Stimulated activated CD8-positive, alpha-beta memory T cell treated with anti-CD3 and anti-CD28 coated beads, Interleukin-15, amount 100 ng/mL, for 4 hours (primary cell): ENCODE measurements around the gene TNFRSF14.

ENCODE experiments used
- DNase-seq, 2 donors: peaks; one replicate each; pipeline ENCODE4 v3.0.0-alpha.2; 2020; ENCODE audit warnings: low read depth in 2 of 2

Gene TNFRSF14

DNA sequence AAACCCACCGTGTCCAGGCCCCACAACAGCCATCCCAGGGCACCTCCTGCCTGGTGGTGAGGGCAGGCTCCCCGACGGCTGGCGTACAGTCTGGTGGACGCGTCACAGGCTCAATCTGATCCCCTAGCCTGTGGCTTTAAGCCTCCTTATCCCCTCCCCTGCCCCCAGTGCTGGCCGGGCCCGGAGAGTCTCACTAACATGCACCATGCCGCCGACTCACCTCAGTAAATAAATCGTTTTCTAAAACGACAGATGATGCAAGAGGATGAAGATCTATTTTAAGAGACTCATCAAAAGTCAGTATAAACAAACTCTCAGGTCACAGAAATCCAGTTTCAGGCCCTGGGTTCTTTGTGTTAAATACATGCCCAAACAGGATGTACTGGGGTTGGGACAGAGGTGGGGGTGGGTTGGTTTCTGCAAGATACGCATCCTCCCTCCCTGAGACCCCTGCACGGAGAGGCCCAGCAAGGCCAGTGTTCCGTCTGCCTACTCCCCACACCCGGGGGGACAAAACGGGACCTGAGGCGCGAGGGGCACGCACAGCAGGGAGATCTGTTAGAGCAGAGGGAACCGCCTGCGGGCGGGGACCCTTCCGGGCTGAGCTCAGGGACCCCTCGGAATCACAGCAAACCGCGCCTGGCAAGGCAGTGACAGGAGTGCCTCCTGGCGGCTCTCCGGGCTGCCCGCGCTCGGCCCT lies 32.8 kb upstream of the TNFRSF14 start:
- DNase-seq: no peak

DNA sequence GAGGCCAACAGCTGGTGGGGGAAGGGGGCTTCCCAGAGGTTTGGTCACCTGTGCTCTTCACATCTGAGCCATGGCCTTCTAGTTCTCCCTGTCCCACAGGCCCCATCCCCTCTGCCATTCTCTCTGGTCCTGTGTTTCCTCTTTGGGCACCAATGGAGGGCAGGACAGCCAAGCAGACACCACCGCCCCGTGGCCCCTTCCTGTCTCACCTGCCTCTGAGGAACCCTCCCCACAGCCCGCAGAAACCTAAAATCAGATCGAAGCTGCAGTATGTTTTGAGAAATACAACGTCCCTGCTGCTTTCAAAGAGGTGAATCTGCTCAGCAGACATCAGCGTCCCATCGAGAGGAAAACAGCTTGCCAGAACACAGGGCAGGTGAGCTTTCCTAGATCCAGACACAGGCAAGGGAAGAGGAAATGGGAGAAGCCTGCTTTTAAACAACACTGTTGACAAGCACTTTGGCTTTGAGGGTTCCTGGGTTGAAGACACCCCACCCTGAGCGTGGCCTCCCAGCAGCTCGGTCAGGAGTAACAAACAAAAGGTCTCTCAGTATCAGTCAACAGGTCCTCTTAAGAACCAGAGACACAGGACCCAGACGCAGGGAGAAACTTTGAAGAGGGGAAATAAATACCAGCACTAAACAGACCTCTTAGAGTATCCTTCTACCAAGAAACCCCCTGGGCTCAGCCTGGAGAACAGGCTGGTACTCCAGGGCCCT lies 32.1 kb upstream of the TNFRSF14 start:
- DNase-seq: no peak

DNA sequence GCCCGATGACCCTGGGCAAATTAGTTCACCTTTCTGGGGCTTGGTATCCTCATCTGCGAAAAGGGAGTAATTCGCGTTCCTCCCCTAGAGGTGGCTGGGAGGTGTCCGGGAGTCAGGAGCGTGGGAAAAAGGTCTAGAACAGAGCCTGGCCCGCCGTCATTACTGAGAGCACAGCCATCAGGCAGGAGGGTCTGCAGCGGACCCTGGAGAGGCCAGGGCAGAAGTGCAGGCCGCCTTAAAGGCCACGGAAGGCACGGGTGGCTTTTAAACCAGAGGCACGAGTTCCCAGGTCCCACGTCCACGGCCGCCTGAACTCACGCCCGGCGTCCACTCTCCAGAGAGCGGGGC lies 30.6 kb upstream of the TNFRSF14 start:
- DNase-seq: no peak

DNA sequence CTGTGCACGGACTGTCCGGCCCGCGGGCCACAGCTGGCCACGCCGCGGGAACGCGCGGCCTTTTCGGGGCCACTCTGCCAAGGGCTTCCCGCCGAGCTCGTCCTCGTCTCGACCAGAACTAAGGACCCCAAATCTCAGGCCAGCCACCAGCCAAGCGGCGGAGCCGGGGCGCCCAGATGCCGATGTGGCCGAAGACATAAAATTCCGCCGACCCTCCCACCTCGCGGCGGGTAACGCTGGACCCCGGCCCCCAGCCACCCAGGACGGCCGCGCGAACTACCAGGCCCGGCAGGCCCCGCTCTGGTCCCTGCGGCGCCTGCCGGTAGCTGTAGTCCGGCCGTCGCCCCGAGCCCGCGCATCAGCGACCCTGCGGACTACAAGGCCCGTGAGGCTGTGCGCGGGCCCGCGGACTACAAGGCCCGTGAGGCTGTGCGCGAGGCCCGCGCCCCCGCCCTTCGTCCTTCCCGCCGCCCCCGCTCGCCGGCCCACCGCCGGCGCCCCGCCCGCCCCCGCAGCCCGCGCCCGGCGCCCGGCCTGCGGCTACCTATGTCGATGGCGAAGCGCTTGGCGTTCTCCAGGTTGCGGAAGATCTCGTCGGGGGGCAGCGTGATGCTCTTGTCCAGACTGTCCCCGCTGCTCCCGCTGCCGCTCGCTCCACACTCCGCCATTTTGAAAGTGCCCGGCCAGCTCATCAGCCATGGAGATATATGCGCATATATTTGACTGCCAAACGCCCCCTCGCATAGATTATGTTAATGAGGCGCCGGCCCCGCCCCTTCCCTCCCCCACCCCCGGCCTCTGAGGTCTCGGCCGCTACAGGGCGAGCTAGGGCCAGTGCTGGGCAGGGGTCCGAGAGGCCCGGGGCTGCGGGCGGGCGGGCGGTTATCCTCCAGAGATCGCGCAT lies 30.0 kb upstream of the TNFRSF14 start, which contains the start of gene PANK4:
PANK4 (minus strand) TSS at position 677 of the 904 bp plus-strand sequence; CDS start at position 668, 9 bp downstream.
- DNase-seq: peak; percentile 78 to 79

DNA sequence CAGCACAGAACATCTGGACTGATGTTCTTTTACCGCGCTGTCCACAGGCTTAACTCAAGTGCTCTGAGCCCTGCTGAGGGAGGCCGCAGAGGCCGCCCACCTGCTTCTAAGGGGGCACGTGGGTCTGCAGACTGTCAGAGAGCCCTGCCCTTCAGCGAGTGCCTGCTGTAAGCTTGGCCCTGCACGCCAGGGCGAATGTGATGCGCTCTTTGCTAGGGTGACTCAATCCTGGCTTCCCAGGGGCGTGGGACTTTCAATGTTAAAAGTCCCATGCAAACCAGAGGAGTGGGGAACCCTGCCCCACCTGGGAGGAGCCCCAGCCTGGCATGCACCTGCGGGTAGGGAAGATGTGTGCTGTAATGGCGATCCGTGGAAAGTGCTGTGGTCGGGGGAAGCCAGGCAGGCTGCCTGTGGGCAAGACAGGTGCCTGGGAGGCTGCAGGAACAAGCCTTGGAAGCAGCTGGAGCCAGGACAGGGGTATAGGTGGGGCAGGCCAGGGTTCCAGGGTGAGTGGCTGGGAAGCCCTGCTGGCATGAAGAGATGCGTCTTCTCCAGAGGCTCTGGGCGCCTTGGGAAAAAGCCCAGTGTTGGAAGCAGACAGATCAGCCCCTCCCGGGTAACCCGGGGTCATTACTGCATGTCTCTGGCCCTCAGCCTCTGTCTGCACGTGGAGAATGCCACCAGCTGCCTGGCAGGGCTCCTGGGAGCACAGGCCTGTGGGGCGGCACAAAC lies 29.2 kb upstream of the TNFRSF14 start:
- peak in 1 of 2 donors; percentile 32 for DNase-seq

DNA sequence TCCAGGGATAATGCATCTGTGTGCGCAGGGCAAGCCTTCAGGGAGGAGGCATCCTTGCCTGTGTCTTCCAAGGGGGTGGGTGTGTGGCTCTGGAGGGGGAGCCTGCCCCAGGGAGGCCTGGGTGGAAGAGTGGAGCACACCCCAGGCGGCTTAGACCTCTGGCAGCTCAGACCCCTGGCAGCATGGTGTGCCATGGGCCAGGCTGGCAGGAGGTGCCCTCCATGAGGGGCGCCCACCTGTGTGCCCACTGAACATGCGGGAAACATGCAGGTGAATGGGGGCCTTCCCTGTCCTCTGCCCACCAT lies 28.7 kb upstream of the TNFRSF14 start:
- no peak for DNase-seq

DNA sequence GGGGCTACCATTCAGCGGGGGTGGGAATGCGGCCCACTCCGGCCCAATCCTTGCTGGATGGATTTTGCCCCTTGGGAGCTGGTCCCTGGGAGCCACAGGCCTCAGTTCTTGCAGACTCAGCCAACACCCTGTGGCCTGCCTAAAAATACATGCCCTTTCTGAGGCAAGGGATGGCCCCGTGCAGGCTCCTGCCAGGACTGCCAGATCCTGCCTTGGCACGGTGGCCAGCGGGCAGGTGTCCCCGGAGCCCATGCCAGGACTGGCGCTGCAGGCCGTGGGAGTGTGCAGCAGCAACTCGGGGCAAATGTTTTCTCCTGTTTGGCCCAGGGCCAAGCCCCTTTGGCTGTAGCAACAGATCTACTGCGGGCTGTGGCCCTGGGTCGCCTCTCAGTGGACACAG lies 28.2 kb upstream of the TNFRSF14 start:
- DNase-seq: no peak

DNA sequence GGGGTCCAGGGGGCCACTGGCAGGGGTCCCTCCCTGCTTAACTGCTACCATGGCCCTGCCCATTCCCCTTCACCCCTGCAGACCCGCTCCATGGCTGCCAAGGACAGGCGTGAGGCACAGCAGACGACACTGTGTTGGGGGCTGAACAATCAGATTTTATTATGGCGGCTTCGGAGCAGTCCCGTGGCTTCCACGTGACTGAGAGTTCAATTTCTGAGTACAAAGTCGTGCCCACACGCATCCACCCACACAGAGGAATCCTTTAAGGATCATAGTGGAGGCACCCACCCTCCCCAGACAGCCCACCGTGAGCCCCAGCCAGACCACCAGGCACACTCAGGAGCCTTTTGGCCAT lies 27.6 kb upstream of the TNFRSF14 start:
- DNase-seq: no peak

DNA sequence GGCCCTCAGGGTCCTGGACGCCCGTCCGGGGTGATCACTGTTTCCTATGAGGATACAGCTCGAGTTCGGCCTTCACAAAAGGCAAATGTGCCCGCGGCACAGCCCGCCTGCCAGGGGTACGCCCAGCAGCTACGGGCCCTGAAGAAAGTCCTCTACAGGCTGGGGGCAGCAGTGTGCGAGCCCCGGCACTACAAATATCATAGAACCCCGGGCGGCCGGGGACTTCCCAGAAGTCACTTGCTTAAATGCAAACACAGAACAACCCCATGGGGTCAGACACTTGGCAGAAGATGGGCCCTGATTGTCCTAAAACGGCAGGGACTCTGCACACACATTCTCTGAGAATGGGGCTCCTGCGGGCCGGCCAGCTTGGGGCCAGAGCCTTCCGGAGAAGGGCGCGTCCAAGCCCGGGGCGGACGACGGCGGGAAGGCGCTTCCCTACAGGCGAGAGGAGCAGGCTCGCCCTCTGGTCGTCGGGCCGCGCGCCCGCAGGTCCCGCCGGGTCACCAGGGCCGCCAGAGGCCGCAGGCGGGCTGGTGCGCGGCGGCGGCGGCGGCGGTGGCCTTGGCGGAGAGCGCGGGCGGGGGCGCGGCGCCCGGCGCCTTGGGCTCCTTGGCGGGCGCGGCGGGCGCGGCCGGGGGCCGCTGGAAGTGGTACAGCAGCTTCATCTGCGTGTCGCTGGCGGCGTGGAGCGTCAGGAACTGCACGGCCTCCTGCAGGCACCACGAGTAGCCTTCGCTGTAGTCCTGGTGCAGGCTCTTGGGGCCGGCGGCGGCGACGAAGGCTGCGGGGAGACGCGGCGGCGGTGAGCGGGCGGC lies 27.0 kb upstream of the TNFRSF14 start:
- peak in 1 of 2 donors; percentile 39 for DNase-seq

DNA sequence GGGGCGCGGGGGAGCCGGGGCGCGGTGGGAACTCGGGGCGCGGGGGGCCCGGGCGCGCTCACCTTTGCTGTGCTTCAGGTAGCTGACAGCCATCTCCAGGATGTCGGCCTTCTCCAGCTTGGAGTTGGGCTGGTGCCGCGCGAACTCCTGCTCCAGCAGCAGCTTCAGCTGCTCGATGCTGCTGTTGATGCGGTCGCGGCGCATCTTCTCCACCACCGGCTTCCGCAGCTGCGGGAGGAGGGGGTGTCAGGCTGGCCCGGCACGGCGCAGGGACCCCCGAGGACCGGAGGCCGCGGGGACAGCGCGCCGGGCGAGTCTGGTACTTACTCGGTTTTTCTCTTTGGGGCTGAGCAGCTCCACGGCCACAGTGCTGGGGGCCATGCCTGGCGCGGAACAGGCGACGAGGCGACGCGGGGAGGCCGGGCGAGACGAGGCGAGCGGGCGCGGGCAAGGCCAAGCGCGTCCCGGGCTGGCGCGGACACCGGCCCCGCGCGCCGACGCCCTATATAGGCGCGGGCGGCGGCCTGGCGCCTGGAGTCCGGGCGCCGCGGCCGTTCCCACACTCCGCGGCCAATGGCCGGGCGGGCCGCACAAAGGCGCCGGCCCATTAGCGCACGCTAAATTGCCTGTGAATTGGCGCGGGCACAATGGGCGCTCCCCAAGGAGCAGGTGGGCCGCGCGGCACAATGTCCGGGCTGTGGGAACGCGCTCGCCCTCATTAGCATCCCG lies 26.2 kb upstream of the TNFRSF14 start, which contains the start of gene HES5:
HES5 (minus strand) TSS at position 480 of the 729 bp plus-strand sequence; CDS start at position 381, 99 bp downstream.
- DNase-seq: no peak

DNA sequence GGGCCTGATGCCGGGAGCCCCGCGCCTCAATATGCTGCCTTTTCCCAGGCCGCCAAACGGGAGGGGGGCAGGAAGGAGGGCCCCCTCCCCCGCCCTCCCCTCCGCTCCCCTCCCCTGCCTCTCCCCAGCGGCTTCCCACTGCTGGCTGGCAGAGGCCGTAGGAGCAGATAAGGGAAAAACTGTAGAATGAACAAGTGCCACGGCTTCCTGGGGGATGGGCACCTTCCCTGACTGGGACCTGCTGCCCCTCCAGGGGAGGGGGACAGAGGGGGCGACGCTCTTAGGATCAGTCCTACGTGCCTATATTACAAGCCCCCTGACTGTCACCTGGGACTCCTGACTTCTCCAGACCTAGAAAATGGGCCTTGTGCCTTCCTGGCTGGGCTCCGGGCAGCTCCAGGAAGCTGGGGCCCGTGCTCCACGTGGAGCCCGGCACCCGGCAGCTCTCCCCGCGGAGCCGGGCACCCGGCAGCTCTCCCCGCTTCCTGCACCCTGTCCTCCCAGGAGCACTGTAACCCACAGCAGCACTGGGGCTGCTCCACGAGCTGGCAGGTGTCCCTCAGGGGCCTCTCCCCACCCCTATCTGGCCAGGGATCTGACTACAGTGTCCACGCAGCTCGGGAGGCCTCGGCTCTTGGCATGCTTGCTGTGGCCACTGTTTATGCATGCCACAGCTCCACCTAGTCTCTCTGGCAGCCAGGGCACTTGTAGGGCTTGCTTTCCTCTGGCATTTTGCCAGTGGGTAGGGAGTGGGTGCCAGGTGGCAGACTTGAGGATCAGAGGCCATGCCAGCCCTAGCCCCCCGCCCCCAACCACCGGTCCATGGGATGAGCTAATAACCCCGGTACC lies 25.4 kb upstream of the TNFRSF14 start:
- DNase-seq: no peak

DNA sequence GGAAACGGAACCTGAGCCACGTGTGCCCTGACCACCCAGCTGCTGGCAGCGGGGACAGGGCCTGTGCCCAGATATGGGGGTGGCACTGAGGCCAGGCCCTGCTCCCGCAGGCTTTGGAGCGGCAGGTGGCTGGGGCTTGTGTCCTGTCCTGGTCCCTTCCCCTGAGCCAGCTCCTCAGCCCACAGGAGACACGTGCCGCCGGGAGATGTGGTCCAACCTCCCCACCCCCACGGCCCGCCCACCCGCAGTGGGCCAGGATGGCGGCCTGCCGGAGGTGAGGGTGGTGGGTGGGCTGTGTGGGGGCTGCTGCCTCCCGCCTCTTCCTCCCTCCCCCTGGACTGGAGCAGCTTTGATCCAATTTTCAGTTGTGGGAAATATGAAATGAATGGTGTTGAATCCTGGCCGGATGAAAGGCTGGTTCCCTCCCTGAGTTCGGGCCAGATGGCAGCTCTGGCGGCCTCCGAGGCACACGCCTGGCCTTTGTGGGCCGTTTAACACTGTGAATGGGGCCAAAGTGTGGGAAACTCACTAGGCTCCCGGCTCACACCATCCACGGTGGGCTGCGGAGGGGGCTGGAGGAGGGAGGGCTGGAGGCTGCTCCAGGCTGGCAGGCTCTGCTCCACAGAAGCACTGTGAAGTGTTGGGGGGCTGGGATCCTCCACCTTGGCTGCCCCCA lies 23.5 kb upstream of the TNFRSF14 start:
- no peak for DNase-seq

DNA sequence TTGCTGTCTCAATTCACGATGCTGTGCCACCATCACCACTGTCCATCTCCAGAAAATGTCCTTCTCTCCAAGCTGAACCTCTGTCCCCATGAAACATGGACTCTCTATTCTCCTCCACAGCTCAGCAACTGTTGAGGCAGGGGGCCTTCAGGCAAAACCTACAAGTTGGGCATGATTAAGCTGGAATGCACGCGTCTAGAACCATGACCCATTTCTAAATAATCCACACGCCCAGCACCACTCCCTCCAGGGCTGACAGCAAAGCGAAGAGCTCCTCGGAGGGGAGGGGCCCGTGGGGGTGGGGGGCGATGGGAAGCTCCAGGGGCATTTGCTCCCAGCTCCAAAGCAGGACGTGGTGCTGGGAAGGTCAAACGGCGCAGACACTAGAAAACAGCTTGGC lies 22.8 kb upstream of the TNFRSF14 start:
- no peak for DNase-seq

DNA sequence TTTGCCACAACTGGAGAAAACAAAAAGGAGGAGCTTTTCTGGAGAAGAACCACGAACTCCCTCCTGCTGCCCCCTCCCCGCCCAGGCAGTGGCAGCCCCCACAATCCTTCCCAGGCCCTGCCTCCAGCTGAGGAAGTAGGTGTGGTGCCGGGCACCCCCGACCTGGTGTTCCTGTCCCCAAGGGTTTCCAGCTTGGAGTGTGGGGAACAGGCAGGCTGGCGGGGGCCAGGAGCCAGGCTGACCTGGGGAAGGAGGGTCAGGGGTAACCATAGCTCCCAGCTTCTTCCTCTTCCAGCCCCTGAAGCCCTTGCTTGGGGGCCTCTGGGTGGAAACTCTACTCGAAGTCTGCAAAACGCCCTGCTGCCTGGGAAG lies 21.9 kb upstream of the TNFRSF14 start:
- DNase-seq: no peak

DNA sequence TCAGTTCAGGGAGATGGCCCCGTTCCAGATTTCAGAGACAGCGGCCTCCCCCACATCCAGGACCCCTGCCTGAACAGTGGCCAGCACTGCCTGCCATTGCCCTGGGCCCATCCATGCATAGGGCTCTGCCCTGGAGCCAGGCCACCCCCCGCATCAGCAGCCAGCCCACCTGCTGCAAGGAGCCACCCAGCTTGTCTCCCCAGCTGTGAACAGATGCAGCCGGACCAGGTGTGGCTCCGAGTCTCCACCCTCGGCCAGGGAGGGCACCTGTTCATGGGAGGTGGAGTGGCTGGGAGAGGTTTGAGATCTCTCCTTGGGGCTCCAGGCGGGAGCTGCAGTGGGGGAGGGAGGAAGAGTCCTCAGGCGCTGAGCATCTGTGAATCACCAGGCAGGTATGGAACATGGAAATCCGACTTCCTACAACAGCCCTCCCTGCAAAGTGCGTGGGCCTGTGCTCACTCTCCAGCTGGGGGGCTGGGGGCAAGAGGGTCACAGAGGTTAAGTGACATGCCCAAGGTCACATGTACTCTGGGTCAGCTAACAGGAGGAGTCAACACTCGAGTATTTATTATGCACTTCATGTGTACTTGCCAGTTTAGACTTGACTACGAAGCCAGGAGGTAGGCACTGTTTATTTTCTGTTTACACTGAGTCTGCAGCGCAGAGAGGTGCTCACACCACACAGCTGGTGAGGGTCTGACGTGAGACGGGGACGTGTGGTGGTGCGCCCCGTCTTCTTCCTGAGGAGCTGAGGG lies 21.3 kb upstream of the TNFRSF14 start:
- DNase-seq: no peak

DNA sequence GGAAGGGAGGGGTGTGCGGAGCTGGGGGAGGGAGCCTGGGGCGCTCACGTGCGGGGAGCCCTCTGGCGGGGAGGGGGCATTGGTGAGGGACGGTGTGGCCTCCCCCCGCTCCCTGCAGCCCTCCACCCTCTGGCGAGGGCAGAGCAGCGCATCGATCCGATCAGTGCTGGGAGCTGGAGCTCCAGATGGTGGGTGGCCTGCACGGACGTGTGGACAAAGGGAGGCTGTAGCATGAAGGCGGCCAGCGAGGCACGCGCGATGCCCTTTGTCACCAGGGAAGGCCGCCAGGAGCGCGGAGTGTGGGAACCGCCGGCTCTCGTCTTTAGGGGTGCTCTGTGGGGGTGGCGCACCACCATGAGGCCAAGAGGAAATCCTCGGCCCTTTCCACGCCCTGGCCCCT lies 20.7 kb upstream of the TNFRSF14 start:
- DNase-seq: no peak

DNA sequence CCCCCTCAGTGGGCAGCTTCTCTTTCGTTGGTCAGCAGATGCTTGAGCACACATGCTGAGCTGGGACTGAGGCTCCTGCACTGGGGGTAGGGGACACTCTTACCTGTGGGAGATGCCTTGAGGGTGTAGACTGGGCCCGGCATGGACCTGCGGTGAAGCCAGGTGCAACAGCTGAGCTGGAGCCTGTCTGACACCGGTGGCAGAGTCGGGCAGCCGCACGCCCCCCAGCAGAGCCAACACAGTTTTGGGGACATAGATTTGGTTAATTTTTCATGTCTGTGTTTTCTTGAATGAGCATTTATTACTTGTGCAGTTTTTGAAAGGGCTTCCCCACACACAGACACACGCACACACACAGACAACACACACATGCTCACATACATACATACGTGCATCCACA lies 20.2 kb upstream of the TNFRSF14 start:
- DNase-seq: no peak

DNA sequence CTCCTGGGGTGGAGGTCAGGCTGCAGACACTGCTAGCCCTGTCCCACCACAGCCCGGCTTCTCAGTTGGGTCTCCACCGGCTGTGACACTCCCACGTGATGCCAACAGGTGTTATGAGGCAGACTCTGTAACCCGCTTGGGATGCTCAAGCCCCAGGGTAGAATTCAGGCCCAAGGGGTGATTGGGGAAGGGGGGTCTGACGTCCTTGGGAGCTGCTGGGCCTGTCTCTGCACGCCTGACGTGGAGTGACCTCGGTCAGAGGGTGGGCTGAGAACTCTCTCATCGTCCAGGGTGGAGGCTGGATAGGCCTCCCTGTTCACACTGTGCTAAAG lies 18.4 kb upstream of the TNFRSF14 start:
- DNase-seq: no peak
